Stimulated activated CD8-positive, alpha-beta memory T cell treated with anti-CD3 and anti-CD28 coated beads, Interleukin-12 subunit alpha, Interleukin-12 subunit beta, amount 100 ng/mL, for 24 hours (primary cell): ENCODE data around the gene MTMR3.

ENCODE experiments used
- DNase-seq: peaks from one replicate; pipeline ENCODE4 v3.0.0-alpha.2; 2020; ENCODE audit errors: extremely low read depth

The MTMR3 gene

GRCh38 chr22:30027169-30027568, 144.2 kb downstream of the MTMR3 start:
- no peak for DNase-seq

DNA sequence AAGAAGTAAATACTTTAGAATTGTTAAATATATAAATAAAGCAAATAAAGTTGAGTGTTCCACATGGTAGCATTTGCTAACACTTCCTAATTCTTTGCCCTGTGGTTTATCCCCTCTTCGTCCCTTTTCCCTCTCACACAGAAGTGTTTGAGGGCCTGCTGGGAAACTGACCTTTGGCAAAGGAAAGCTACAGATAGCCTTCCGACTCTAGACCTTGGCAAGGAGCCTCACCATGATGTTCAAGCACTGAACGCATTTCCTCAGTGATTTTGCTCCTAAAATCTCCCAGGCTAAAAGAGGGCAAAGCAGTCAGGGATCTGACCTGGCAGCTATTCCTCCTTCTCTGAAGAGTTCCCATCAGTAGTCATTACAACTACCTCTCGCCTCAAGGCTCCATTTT, 144.8 kb downstream of the MTMR3 start:
- DNase-seq: no peak

DNA sequence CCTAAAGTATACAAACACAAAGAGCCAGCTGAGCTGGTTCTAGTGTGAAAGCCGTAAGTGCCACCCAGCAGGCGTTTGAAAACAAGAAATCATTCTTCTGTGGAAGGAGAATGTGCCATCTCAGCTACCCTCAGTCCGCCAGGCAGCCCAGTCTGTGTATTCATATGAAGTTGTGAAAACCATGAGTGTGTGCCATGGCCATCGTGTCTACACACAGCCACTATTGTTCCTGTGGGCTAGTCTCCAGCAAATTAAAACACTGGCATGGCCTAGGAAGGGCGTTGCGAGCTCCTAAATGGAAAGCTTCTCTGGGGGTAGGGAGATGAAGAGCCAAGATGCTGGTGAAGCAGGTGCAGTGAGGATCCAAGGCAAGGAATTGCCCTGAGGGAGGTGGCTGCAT, 145.8 kb downstream of the MTMR3 start:
- no peak for DNase-seq

DNA sequence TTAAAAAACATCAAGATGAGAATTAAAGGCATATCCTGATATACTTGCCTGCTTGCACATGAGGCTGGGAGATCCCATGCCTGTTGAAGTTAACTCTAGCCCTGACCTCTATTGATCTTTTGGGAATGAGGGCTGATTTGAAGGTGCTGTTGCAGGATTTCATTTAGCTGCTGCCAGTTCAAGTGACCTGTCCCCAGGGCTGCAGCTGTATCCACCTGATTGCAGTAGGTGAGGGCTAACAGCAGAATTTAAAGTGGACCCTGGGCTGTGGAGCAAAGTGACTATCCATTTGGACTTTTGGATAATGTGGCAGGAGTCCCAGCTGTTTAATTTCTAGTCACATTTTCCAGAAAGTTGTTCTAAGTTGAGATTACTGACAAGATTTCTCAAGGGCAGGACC, 146.5 kb downstream of the MTMR3 start:
- DNase-seq: no peak

- DNase-seq: no peak
These were observed 147.4 kb downstream of the MTMR3 start for GRCh38 chr22:30030329-30030728.

DNA sequence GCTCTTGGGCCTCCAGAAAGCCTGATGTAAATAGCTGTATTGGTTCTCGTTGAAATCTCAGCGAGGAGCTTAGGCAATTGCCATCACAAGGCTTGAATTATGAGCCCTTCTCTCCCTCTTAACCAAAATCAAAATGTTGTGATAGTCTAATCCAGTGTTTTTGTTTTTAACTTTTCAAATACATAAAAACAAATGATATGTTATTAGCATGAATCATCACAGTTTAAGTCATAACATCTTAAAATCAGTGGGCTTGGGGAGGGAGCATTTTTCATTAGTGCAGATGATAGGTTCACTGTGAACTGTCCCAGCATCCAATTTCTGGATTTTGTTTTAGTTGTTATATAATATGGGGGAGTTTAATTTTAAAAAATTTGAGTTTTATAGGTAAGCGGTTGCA, 148.4 kb downstream of the MTMR3 start:
- no peak for DNase-seq

GRCh38 chr22:30031764-30032455, 148.9 kb downstream of the MTMR3 start:
- no peak for DNase-seq

DNA sequence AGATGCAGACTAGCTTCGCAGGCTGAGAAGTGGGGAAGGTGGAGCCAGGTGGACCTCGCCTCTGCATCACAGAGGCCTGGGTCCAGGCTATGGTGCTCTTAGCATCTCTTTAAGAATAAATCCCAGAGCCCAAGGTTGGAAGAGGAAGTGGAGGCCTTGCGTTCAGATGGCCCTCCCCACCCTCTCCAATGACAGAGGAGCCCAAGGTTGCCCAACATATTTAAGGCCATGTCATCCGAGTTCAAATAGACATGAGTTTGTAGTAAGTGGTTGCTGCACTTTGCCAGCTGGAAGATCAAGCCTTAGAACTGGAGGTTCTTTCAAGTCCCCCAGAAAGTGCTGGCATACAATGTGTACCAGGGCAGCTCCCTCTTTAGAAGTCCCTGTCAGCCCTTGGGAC, 150.2 kb downstream of the MTMR3 start:
- DNase-seq: no peak

GRCh38 chr22:30033901-30034300, 150.9 kb downstream of the MTMR3 start:
- no peak for DNase-seq

- DNase-seq: no peak
These were observed 153.7 kb downstream of the MTMR3 start for GRCh38 chr22:30036656-30037055.

GRCh38 chr22:30038219-30038618, 155.2 kb downstream of the MTMR3 start:
- DNase-seq: no peak

GRCh38 chr22:30040499-30041260, 157.7 kb downstream of the MTMR3 start:
- DNase-seq: no peak

DNA sequence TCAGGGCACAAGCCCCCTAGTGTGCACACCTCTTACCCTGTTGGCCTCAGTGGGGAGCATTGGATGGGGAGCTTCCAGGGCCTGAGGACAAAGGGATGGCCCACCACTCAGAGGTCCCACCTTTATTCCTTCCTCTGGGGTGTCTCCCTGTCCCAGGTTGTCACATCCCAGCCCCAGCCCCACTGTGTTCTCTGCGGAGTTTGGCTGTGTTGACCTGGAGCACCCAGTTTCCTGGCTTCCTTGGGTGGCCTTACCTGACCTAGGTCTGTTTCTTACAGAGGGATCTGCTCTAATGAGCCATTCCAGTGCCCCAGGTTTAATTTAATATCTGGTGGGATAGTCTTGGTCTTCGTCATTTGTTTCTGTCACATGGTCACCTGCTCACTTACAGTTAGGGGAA, 158.5 kb downstream of the MTMR3 start:
- DNase-seq: no peak

DNA sequence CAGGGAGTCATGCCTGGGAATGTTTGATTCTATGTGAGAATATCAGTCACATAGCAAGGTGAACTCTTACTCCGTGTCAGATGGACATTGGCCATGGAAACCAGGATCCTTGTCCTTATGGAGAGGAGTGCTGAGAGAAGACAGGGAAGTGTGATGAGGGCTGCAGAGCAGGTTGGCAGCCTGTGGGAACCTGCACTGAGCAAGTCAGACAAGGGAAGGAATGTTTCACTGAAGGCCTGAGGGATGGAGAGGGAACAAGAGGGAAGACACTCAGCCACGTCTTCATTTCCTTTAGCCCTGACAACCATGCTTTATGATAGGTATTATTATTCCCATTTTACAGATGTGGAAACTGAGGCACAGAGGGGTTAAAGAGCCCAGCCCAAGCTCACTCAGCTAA, 158.9 kb downstream of the MTMR3 start:
- DNase-seq: no peak

DNA sequence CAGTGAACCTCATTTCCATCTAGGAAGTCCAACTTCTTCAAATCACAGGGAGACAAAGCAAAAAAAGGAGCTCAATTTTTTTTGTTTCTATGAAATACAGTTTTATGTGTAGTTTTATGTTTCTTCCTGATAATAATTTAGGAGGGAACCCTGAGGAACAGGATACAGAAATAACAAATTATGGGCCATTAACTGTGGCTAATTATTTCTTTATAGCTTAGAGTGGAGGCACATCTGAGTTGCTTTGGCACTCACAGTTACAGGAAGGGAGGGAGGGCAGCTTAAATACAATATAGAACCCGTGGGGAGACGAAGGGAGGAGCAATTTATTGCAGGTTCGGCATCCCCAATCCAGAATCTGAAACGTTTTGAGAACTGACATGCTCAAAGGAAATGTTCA, 160.2 kb downstream of the MTMR3 start:
- no peak for DNase-seq

DNA sequence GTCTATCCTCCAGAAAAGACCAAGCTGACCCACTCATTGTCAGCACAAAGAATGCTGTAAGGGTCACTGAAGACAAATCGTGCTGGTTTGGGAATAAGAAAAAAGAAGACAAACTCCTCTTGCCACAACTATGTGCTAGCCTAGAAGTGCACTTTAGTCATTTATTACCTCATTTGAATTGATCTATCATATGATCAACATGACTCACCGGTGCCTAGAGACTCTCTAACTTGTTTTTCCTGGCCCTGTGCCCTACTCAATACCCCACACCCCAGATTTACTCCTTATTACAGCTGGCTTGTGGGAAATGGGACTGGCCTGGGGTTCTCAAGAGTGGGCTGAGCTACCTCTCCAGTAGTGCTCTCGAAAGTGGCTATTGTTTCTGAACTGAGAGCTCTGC, 161.4 kb downstream of the MTMR3 start:
- DNase-seq: no peak

- DNase-seq: no peak
These were observed 162.0 kb downstream of the MTMR3 start for GRCh38 chr22:30044881-30045493.

DNA sequence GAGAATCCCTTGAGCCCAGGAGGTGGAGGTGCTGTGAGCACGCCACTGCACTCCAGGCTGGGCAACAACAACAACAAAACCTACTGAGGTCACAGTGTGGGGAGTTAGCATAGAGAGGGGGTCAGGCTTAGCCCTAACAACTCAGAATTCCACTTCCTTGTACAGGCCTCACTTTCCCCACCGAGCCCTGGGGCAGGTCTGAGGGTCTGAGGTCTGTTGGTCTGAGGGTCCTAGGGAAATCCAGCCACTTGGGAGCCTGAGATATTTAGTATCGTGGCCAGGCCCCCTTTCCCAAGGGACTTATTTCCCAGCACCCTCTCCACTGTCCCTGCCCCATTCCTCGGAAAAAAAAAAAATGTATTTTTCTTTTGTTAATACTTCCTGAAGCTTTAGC, 162.5 kb downstream of the MTMR3 start:
- DNase-seq: no peak

DNA sequence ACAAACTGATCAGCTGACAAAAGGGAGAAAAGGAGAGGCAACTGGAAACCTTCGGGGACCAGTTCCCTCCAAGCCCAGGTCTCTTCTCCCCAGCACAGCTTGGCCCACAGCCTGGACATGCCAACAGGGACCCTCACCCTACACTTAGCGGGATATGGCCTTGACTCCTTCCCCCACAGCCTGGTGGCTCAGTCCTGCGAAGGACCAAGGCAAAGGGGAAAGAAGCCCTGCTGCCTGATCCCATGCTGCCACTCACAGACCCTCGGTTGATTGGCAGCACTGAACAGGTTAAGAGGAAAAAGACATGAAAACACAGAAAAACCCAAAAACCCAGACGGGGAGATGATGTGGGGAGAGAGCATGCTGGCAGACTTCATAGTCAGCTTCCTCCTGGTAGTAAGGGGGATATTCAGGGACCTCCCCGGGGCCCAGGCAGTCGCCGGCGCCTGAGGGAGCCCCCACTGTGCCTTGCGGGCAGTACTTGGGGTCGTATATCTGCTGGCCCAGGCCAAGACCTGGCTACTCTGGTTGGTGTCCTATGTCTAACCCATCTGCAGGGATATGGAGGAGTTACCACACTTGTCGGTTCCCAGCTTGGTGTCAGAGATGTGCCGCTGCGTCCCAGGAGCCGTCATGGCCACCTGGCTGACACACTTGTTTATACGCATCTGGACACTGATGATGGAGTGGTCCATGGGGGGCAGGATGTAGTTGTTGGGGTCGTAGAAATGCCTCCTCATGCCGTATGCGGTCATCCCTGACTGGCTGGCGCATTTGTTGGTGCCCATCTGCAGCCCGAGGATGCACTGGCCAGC, 163.1 kb downstream of the MTMR3 start:
- DNase-seq: no peak

GRCh38 chr22:30046716-30047363, 163.9 kb downstream of the MTMR3 start:
- no peak for DNase-seq

DNA sequence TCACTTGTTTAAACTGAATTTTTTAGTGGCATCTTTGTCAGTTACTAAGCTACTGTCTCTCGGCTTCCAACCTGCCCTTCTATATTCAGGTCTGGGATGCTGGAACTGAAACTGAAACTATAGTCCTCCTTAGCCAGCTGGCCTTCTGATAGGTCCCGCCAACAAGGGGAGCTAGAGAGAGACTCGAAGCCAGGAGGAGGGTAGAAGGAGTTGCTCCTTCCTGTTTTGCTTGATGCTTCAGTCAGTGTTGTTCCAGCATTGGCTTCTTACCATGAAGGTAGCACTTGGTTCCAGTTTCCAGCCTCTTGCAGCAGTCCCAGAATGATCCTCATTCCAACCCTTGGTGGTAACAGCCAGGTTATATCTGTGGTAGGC, 164.4 kb downstream of the MTMR3 start:
- no peak for DNase-seq

DNA sequence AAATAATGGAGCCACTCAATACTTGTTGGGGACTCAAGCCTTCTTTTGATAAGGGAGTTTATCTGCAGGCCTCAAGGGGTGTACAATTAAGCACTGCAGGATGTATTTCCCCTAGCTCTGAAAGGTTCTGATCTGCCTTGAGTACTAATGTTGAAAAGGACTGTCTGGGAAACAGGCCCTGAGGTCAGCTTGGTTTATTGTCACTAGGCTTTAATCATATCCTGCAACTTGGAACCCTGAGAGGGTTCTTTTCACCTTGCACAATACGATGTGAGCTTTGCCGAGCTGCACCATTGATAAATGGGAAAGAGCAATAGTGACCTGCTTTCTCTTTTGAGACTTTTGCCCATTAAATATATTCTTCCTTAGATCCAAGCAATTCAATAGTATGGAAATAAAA, 165.7 kb downstream of the MTMR3 start:
- DNase-seq: no peak
